Measurements from ENCODE around the gene KIF16B. TPM values are rescaled to one million over a fixed set of nuclear protein-coding genes. Genes with fewer than 3 reads are reported as not detected.

The KIF16B gene
- total RNA-seq, 2 experiments from 2014 or later, result 3.5 to 4.2 TPM

GRCh38 chr20:16537918-16538317, 35.3 kb downstream of the KIF16B start:
- DNase-seq, result no peak
- no peak overlapping the region for H3K27ac Mint-ChIP-seq
- no peak for ATAC-seq
- ChIA-PET POLR2A (no interaction called here), CTCF (no interaction called here)
- H3K4me1 Mint-ChIP-seq (ENCODE audit: low read depth), result peaks cover 2% of the 10 kb centered on the region
- H3K36me3 Mint-ChIP-seq (ENCODE audit: low read depth), result no peaks in the 10 kb centered on the region
- no peaks in the 10 kb centered on the region for H3K27me3 Mint-ChIP-seq
- no peak overlapping the region for H3K4me3 Mint-ChIP-seq
- TF ChIP-seq, protein P1, sequence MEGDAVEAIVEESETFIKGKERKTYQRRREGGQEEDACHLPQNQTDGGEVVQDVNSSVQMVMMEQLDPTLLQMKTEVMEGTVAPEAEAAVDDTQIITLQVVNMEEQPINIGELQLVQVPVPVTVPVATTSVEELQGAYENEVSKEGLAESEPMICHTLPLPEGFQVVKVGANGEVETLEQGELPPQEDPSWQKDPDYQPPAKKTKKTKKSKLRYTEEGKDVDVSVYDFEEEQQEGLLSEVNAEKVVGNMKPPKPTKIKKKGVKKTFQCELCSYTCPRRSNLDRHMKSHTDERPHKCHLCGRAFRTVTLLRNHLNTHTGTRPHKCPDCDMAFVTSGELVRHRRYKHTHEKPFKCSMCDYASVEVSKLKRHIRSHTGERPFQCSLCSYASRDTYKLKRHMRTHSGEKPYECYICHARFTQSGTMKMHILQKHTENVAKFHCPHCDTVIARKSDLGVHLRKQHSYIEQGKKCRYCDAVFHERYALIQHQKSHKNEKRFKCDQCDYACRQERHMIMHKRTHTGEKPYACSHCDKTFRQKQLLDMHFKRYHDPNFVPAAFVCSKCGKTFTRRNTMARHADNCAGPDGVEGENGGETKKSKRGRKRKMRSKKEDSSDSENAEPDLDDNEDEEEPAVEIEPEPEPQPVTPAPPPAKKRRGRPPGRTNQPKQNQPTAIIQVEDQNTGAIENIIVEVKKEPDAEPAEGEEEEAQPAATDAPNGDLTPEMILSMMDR (IDR thresholded peaks at IDR 0.05), result no peak
- no peaks in the 10 kb centered on the region for H3K9me3 Mint-ChIP-seq
- intact Hi-C loops (cut with micrococcal nuclease), result no loop called here

- intact Hi-C loops (cut with micrococcal nuclease), result no loop called here
- H3K9me3 Mint-ChIP-seq, result no peaks in the 10 kb centered on the region
- no peaks in the 10 kb centered on the region for H3K36me3 Mint-ChIP-seq (ENCODE audit: low read depth)
- ATAC-seq (no peak), DNase-seq (no peak)
- H3K4me1 Mint-ChIP-seq (ENCODE audit: low read depth), result peaks cover 2% of the 10 kb centered on the region
- POLR2A ChIA-PET, result no interaction called here
- H3K27ac Mint-ChIP-seq, result no peak overlapping the region
- TF ChIP-seq, protein P1 (IDR thresholded peaks at IDR 0.05), result no peak
- H3K4me3 Mint-ChIP-seq, result no peak overlapping the region
- CTCF ChIA-PET, result no interaction called here
- H3K27me3 Mint-ChIP-seq, result no peaks in the 10 kb centered on the region
Measured at GRCh38 chr20:16537025-16537665, 36.1 kb downstream of the KIF16B start.

GRCh38 chr20:16535277-16535676, 38.0 kb downstream of the KIF16B start:
- ChIA-PET CTCF (no interaction called here), POLR2A (no interaction called here)
- intact Hi-C loops (cut with micrococcal nuclease), result no loop called here
- ATAC-seq, result no peak
- Mint-ChIP-seq H3K36me3 (ENCODE audit: low read depth) (no peaks in the 10 kb centered on the region), H3K9me3 (no peaks in the 10 kb centered on the region), H3K27me3 (no peaks in the 10 kb centered on the region), H3K4me3 (no peak overlapping the region), H3K4me1 (ENCODE audit: low read depth) (peaks cover 2% of the 10 kb centered on the region), H3K27ac (no peak overlapping the region)
- DNase-seq, result no peak
- TF ChIP-seq, protein P1 (IDR thresholded peaks at IDR 0.05), result no peak

- Mint-ChIP-seq H3K27ac (no peak overlapping the region), H3K4me1 (ENCODE audit: low read depth) (no peaks in the 10 kb centered on the region), H3K9me3 (no peaks in the 10 kb centered on the region), H3K36me3 (ENCODE audit: low read depth) (no peaks in the 10 kb centered on the region), H3K27me3 (no peaks in the 10 kb centered on the region), H3K4me3 (no peak overlapping the region)
- TF ChIP-seq, protein P1 (IDR thresholded peaks at IDR 0.05), result no peak
- intact Hi-C loops (cut with micrococcal nuclease), result no loop called here
- DNase-seq, result no peak
- ChIA-PET POLR2A (no interaction called here), CTCF (no interaction called here)
- ATAC-seq, result no peak
Measured at GRCh38 chr20:16533502-16533901, 39.7 kb downstream of the KIF16B start.

DNA sequence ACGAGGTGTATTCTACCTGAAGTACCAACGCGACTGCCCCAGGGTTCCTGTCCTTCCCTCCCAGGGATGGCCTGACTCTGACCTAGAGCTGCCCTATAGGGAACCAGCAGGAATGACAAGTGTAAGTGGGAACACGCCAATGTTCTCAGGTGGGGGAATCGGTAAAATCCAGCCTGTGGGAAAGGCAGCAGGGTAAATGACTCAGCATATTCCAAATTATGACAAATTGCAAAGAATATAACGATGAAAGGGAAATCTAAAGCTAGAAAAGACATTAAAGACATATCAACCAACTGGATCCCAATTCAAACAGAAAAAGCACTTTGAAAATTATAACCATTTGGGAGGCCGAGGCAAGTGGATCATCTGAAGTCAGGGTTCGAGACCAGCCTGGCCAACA, 41.8 kb downstream of the KIF16B start:
- no peak overlapping the region for H3K4me3 Mint-ChIP-seq
- DNase-seq, result no peak
- no peaks in the 10 kb centered on the region for H3K9me3 Mint-ChIP-seq
- no peaks in the 10 kb centered on the region for H3K36me3 Mint-ChIP-seq (ENCODE audit: low read depth)
- ATAC-seq, result no peak
- H3K4me1 Mint-ChIP-seq (ENCODE audit: low read depth), result no peaks in the 10 kb centered on the region
- TF ChIP-seq, protein P1 (IDR thresholded peaks at IDR 0.05), result no peak
- H3K27ac Mint-ChIP-seq, result no peak overlapping the region
- ChIA-PET CTCF (no interaction called here), POLR2A (no interaction called here)
- no peaks in the 10 kb centered on the region for H3K27me3 Mint-ChIP-seq
- intact Hi-C loops (cut with micrococcal nuclease), result no loop called here
